ENCODE results near the gene NAMPT.
A peak's percentile ranks its signal among the peaks of the same experiment; 100 is the strongest.
"Not testable (repeated sequence)": the region's sequence is repeated elsewhere in the genome, so short reads cannot be mapped to it uniquely, and the experiment has no call there.

Gene NAMPT

DNA sequence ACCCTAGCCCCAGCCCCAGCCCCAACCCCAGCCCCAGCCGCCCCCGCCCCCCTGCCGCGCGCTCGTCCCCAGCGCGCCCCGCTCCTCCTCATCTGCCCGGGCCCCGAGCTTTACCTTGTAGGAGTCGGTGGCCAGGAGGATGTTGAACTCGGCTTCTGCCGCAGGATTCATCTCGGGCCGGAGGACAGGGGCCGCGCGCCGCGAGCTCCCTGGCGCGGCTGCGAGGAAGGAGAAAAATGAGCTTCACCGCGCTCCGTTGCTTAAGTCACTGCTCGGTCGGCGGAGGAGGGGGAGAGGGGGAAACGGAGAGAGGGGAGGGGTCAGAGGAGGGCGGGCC lies at the start of gene NAMPT:
TSS of gene NAMPT (minus strand) at position 270 of the 337 bp plus-strand sequence. CDS start at position 171, 99 bp downstream.
- no peak for DNase-seq

DNA sequence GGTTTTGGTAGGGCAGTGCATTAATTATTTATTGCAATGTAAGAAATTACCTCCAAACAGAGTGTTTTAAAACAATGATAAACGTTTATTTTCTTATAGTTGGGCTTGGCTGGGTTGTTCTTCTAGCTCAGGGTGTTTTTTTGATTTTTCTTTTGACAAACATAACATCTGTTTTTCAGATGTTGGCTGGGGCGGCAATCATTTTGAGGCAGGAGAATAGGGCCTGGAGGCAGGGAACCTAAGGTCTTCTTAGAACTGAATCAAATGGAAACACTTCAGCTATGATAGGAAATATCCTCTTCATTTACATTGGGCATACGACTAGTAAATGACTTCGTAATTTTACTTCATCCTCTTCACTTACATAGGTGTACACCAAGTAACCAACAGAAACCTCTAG lies 47.4 kb upstream of the NAMPT start:
- DNase-seq = no peak

DNA sequence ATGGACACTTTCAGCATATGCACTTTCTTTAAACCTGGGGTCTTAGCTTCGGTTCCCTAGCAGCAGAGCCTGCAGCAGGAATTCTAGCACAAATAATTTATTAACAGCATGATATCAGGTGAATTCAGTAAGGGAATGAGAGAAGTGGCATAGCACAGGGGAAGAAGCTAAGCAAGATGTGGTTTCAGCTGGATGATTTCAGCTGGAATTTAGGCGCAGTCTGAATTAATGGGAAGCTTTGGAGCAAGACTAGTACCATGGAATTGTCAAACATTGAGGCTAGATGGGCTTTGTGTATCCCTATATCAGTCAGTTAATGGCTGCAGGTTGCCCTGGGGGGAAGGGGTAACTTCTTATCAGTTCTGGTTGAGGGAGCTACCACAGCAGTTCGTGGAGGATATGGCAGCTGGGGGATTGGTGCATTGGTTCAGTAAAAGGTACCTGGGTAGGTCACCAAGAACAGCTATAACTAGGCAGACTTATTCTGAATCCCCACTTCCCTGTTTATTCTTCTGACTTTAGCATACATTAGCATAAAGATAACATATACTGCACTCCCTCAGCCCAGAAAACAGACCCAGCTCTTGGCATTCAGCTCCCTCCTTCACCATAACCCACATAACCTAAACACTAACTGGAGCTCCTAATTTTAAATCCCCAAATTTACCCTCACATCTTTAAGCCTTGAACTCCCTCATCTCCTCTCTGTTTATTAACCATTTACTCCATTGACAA lies 46.8 kb upstream of the NAMPT start:
- DNase-seq = no peak

DNA sequence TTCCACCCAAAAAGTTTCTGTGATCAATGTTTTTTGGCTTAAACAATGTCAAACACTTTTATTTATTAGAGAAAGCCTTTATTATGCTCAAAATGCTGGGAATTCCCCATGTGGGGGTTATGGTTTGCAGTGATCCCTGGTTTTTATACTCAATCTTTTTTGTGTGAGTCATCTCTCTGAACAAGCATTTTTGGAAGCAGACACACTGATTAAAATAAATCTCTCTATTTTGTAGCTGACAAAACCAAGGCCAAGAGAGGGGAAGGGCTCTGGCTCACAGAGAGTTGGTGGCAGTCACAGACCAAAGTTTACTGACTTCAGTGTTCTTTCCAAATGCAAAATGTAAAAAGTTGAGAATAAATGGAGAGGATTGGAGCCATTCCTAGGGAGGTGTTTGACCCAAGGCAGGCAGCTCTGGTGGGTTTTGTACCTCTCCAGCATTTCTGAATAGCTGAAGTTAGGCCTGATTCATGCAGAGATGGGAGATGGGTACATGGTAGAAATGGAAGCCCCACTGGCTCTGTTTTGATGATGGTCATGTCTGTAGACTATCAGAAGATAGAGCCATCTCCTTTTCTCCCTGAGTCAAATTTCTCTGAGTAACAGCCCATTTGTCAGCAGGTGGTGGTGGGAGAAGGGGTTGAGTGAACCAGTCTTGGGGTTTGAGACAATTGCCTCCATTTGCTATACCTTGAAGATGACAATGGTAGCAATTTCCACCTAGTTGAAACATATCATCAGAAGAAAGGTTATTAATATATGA lies 45.4 kb upstream of the NAMPT start:
- no peak for DNase-seq

DNA sequence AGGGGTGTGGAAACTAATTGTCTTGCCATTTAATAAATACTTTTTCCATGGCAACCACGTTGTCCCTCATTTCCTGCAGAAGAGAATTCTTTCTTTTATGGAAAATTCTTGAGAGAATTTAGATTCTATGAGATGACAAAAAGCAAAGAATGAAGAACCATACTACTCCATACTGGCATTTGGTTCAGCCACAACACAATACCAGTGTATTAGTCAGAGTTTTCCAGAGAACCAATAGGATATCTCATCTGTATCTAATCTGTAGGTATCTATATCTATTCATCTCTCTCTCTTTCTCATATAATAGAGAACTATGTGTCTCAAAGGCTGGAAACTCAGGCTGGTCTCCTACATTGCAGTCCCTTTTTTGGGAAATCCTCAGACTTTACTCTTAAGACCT lies 44.6 kb upstream of the NAMPT start:
- no peak for DNase-seq

DNA sequence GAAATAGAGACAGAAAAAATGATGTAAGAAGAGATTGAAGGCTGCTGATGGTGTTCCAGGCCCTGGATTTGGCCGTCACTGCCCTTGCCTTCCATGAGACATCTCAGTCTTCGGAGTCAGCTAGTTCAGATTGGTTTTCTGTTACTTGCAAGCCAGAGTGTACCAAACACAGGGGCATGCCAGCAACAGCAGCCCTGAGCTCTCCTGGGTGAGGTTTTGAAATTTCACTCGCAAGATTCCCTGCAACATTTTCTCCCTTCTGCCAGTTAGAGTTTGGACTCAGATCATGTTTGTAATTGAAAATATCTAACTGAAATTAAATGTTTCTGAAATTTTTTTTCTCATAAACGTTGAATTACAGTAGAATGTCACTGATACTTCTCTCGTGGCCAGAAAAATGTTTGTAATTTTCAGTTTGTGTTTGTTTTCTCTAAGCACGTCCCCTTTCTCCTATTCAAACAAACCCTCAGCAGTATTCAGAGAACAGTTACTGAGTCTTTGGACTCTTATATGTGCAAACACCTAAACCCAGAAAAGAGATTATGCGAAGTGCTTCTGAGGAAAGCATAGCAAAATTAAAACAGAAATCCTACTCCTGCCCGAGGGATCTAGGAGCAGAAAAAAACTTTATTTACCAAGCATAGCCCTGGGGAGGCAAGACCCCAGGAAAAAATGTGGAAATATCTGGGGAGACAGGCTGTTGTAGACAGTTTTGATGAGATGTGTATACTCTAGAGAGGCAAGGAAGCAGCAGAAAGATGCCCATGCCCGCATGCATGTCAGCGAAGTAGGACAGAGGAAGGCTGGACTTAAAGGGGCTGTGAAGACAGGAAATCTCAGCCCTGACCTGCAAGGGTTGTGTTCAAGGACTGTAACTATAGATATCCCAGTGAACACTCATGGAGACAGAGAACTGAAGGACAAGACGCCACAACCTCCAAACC lies 43.0 kb upstream of the NAMPT start:
- DNase-seq = no peak

DNA sequence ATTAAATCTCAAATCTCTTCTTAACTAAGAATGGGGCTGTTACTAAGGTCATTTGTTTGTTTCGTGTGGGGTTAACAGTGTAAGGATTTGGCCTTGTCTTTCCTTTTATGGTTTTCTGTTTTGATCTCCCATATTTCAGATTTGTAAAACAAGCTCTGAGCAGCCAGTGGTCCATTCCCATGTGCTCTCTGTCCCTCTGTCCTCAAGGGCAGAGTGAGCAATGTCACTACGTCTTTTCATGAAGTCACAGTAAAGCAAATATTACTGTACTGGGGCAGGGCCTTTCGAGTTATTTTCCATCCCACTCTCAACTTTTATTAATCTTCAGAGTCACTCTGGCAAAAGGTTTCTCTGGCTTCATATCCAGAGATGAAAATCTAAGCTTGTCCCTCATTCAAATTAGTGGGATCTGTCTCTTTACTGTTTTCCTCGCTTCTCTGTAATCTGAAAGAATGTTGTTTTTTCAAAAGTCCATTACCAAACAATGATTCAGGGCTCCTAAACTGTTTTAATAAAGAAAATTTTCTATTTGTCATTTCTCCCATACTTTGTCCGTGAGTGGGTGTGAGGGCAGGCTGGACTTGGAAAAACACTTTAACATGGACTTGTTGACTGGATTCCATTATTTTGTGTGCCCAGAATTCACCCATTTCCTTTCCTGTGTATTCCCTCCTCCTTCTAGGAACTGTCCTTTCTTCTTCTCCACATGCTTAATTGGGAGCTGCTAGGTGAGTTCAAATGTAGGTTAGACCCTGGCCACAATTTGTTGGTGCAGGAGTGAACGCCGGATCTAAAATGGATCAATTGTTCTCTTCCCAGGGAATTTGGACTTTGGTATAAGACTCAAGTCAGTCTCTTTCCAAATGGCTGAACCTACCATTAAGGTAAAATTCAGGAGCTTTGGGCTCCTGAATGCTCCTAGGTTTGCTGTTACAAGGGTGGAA lies 42.1 kb upstream of the NAMPT start:
- no peak for DNase-seq

DNA sequence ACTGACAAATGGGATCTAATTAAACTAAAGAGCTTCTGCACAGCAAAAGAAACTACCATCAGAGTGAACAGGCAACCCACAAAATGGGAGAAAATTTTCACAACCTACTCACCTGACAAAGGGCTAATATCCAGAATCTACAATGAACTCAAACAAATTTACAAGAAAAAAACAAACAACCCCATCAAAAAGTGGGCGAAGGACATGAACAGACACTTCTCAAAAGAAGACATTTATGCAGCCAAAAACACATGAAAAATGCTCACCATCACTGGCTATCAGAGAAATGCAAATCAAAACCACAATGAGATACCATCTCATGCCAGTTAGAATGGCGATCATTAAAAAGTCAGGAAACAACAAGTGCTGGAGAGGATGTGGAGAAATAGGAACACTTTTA lies 39.7 kb upstream of the NAMPT start:
- not testable (repeated sequence) for DNase-seq

DNA sequence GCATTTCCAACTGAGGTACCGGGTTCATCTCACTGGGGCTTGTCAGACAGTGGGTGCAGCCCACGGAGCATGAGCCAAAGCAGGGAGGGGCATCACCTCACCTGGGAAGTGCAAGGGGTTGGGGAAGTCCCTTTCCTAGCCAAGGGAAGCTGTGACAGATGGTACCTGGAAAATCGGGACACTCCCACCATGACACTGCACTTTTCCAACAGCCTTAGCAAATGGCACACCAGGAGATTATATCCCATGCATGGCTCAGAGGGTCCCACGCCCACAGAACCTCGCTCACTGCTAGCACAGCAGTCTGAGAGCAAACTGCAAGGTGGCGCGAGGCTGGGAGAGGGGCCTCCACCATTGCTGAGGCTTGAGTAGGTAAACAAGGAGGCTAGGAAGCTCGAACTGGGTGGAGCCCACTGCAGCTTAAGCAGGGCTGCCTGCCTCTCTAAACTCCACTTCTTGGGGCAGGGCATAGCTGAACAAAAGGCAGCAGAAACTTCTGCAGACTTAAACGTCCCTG lies 35.5 kb upstream of the NAMPT start:
- not testable (repeated sequence) for DNase-seq

DNA sequence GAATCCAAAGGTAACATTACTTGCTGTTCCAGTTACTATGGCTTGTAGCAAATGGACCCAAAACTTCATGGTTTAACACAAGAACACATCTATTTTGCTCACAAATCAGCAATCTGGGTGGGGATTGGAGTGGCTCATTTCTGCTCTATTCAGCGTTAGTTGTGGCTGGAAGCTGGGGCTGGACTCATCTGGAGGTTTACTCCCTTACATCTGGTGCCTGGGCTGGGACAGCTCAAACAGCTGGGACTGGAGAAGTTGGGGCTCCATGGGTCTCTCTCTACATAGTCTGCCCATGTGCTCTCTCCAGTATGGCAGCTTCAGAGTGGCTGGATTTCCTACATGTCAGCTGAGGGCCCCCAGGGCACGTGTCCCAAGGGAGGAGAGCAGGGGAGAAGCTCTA lies 33.7 kb upstream of the NAMPT start:
- no peak for DNase-seq

DNA sequence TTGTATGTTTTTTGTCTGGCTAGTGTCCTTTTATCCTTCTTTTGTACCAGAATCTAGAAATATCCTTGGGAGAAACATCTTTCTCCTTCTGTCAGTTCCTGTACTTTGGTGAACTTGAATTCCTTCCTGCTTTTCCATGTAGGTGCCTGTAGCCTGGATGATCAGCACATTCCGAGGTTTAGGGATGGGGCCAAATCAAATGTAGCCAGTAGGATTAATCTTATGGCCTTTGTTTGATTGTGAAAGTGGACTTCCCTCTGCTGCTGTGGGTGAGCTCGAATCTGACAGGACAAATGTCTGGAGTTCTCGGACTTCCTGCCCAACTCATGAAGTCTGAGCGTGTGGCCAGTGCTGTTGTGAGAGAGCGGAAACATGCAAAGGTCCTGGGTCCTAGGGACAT lies 33.2 kb upstream of the NAMPT start:
- DNase-seq = no peak

DNA sequence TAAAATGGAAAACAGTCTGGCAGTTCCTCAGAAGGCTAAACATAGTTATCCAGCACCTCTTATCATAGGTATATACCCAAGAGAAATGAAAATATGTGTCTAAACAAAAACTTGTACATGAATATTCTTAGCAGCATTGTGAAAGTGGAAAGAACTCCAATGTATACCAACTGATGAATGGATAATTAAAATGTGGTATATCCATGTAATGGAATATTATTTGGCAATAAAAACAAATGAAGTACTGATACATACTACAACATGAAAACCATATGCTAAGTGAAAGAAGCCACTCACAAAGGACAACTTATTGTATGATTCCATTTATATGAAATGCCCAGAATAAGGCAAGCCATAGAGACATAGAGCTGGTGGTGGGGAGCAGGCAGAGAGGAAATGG lies 32.2 kb upstream of the NAMPT start:
- no peak for DNase-seq

DNA sequence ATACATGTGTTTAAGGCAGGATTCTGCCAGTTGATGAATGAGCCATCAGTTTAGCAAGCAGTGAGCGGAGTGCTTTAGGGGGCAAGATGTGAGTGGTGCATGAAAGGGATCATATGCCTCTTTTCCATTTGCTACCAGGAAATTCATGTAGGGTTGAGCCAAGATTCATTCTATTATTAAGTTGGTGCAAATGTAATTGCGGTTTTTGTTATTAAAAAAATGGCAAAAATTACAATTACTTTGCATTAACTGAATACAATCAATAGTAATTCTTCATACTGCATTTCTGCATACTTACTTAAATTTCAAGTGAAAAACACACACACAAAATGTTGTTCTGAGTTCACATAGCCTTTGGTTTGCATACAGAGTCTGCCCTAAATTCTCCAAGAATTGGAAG lies 30.1 kb upstream of the NAMPT start:
- no peak for DNase-seq

DNA sequence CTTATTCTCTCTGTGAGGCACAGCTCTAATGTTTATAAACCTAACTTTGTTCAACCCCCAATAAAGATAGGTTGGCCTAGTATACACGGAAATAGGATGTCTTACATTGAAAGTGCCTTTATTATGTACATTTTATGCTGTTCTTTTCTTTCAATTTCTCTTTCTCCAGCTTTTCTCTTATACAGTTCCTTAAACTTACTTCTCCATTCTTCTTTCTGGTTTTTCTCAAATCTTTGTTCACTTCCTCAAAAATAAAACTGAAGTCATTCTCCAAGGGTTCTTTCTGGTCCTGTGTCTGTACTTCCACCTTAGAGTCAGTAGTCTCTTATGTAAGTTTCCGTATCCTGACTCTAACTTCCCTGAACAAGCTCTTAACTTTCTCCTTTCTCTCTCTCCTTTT lies 29.2 kb upstream of the NAMPT start:
- DNase-seq = peak; percentile 55

DNA sequence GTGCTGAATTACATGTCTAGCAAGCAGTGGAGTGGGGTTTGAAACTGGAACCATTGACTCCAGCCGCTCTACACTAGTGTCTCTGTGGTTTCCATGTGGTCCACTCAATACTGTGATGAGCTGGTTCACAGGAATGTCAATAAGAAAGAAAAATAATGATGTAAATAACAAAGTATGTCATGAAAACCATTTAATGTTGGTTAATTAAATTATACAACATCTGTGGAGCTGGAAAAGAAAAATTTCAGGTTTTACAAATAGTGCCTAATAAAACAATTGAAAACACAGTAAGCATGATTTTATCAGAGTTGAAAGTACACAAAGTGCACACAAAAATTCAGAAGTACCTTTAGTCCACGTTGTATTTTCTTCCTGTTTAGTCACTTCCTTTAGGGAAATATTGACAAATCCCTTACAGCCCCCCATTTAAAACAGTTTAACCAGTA lies 28.7 kb upstream of the NAMPT start:
- DNase-seq = no peak

DNA sequence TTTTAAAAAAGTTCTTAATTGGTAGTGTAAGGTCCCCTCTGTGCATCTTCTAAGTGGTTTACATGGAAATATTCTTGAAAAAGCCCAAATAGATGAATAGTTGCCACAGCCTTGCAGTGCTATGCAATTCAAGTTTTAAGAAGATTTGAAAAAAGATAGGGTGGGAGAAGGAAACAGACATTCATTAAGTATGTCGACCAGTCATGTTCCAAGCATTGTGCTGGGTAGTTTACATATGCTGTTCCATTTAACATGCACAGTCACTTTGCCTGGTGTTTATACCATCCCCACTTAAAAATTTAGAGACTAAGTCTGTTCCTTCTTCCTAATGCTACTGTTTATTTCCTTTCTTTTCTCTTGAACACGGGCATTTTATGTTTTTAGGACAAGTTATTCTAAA lies 28.1 kb upstream of the NAMPT start:
- DNase-seq = no peak

DNA sequence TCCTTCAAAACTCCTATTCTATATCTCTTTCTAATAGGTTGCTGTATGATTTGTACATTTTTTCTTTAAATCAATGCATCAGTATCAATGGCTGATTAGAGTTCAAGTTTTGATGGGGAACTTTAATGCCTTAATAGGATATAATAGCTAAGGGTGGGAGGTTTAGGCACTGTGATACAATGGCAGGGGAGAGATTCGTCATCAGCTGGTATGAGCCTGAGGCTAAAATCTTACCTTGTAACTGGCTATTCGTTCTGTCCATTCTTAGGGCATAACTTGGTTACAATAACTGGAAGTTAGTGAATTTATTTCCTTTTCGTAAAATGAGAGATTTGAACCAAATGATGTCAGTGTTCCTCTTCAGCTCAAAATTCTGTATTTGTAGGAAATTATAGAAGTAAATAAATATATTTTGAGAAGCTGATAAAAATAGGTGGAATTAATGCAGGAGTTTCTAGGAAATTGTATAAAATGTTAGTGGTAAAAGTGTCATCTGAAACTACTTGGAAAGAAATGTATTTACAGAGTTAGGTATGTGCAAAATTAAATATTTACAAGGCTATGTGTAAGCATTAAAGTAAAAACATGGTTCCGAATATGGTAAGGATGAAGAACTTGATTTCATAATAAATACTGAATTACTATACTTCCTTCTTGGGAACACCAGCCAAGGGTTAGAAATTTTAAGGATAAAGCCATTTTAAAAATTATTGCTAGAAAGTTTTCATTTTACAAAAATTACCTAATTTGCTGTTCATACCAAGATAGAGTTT lies 27.5 kb upstream of the NAMPT start:
- no peak for DNase-seq

DNA sequence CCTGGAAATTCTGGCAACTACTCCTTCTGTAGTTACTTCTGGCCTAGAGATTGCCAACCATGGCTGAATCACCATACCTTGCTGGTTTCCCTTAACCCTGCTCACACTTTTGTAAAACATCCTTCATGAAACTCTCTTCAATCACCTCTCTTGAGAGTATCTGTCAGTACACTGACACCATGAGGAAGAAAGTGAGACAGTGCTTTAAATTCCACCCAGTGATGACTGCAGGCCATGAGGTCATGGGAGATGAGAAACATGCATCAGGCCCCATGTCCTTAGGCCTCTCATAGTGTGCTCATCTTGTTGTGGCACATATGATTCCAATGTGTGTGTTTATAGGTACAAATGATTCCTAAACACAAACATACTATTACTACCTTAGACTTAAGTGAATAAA lies 24.6 kb upstream of the NAMPT start:
- DNase-seq = no peak

DNA sequence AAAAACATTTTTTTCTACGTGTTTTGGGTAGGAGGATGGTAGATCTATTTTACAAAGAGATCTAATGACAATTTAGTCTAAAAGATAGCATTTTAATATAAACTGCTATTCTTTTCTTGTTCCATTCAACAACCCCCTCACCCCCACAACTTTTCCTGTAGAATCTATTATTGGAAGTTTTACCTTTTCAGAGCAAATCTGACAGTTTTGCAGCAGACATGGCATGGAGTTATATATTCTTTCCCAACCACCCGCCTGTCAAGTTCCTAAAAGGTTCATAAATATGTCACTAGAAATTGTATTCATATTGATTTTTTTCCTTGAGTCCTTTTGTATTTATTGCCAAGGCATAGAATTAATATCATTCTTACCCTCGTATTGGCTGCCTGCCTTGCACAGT lies 21.5 kb upstream of the NAMPT start:
- no peak for DNase-seq

DNA sequence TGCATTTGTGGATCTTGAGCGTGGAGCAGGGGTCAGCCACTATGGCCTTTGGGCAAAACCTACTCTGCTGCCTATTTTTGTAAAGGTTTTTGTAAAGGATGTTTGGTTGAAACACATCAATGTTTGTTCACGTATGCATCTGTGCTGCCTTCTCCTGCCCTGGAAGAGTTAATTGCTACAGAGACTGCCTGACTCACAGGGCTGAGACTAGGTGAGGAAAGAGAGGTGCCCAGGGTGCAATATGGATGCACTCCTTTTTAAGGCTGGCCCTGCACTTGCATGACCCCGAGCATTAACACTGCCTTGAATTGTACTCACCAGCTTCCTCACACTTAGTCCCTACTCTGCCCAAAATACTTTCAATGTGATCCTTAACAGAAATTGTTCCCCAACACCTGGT lies 20.9 kb upstream of the NAMPT start:
- no peak for DNase-seq

DNA sequence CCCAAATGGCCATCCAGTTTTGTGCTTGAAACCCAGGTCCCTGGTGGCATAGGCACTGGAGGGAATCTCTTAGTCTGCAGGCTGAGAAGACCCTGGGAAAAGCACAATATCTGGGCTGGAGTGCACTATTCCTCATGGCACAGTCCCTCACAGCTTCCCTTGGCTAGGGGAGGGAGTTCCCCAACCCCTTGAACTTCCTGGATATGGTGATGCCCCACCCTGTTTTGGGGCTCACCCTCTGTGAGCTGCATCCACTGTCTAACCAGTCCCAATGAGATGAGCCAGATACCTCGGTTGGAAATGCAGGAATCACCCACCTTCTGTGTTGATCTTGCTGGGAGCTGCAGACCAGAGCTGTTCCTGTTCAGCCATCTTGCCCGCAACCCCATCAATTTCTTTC lies 19.8 kb upstream of the NAMPT start:
- DNase-seq = no peak

All from hematopoietic multipotent progenitor cell treated with erythropoietin and hydrocortisone succinate and interleukin-3 and kit ligand, for 6 days (in vitro differentiated cells).